Muscle layer of duodenum (tissue), 2 donors: ENCODE results near the gene TNIK.

Experiments
- H3K27ac ChIP-seq: one replicate; pipeline ENCODE4 v1.7.0; 2013; ENCODE audit warnings: mild to moderate bottlenecking, low read length
- H3K27me3 ChIP-seq: one replicate; pipeline ENCODE4 v1.7.0; 2013; ENCODE audit warnings: low read depth, mild to moderate bottlenecking, control low read depth, low read length
- H3K36me3 ChIP-seq, 2 donors: one replicate each; pipeline ENCODE4 v1.7.0; 2013; ENCODE audit warnings: low read length in 2 of 2, control low read depth in 1 of 2, mild to moderate bottlenecking in 1 of 2; ENCODE audit not compliant: insufficient read depth in 2 of 2, control insufficient read depth in 1 of 2
- H3K4me1 ChIP-seq, 2 donors: one replicate each; pipeline ENCODE4 v1.7.0; 2013; ENCODE audit warnings: low read length in 2 of 2, mild to moderate bottlenecking in 2 of 2, control low read depth in 1 of 2, moderate library complexity in 1 of 2; ENCODE audit not compliant: insufficient read depth in 2 of 2, control insufficient read depth in 1 of 2
- H3K4me3 ChIP-seq, 2 donors: one replicate each; pipeline ENCODE4 v1.7.0; 2013; ENCODE audit warnings: low read length in 2 of 2, low read depth in 1 of 2, mild to moderate bottlenecking in 1 of 2
- H3K9me3 ChIP-seq, 2 donors: one replicate each; pipeline ENCODE4 v1.7.0; 2013; ENCODE audit warnings: low read length in 2 of 2, control low read depth in 1 of 2, mild to moderate bottlenecking in 1 of 2; ENCODE audit not compliant: control insufficient read depth in 1 of 2
- donor health status: healthy.

TNIK gene

DNA sequence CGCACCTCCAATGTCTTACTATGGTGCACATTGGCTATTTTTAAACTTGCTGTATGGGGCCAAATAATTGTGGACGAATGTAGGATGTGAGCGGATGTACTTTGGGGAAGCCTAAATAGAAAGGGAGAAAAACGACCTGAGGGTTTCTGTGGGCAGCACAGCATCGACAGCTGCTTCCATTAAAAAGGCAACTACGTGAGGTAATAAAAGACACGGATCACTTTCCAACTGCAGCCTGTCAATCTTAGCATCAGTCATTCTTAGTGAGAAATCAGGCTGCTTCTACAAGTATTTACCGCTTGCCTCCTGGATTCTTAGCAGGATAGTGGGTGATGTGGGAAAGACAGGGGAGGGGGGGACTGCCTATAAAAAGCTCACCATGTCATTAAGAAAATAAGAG is 247.0 kb downstream of the TNIK start:
- Histone ChIP-seq H3K4me1 (no peaks in the 10 kb centered on the region), H3K36me3 (no peaks in the 10 kb centered on the region), H3K9me3 (no peaks in the 10 kb centered on the region)

DNA sequence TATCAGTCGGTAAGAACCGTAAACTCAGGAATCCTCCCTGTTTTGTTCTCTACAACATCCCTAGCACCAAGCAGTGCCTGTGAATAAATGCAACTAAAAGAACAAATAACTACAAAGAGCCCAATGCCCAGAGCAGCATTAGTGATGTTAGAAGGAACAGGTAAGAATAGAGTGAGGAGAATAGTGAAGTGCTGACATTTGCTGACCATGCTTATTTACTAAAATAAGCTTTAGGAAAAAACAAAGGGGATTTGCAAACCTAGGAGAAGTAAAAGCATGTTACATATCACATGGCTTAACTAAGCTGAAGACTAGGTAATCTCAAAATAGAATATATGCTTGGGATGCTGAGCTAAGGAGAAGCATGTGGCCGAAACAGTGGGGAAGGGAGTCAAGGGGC is 247.6 kb downstream of the TNIK start:
- Histone ChIP-seq H3K4me3 (no peak overlapping the region), H3K27me3 (no peaks in the 10 kb centered on the region), H3K4me1 (no peaks in the 10 kb centered on the region), H3K27ac (no peak overlapping the region), H3K9me3 (no peaks in the 10 kb centered on the region), H3K36me3 (no peaks in the 10 kb centered on the region)

More for the DNA sequence above, 247.0 kb downstream of the TNIK start:
- H3K4me3 ChIP-seq = no peak overlapping the region
- no peak overlapping the region for H3K27ac ChIP-seq
- H3K27me3 ChIP-seq = no peaks in the 10 kb centered on the region

DNA sequence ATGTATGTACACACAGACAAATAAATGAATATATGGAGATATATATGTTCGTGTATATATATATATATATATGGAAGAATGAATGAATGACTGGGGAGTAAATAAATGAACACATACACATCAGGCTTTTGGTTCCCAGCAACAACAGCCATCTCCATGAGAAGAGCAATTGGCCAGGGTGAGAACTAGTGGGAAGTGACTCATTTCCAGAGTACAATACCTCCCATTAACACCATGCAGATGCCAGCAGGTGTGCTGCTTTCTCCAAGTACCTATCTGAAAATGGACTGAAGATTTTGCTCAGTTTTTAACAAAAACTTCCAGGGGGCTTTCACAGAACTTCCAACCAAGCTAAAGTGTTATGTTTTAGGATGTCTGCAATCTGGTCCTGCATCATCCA is 253.9 kb downstream of the TNIK start:
- H3K9me3 ChIP-seq = no peaks in the 10 kb centered on the region
- no peak overlapping the region for H3K4me3 ChIP-seq
- no peaks in the 10 kb centered on the region for H3K4me1 ChIP-seq
- no peak overlapping the region for H3K27ac ChIP-seq
- no peaks in the 10 kb centered on the region for H3K27me3 ChIP-seq
- H3K36me3 ChIP-seq = no peaks in the 10 kb centered on the region

DNA sequence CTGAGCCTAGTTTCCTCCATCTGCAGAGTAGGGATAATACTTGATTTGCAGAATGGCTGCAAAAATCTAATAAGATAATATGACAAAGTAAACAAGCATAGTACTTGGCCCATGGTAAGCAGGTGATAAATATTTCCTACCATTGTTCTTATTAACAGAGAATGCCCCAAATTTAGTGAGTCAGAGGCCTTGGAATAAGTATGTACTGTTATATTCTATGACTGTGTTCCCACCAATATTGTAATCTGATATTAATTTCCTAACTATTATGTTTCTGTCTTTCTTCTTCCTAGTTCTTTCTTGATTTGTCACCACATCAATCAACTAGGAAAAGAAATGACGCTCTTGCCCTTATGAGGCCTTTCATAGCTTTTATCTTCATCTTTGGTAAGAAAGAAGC is 255.3 kb downstream of the TNIK start:
- Histone ChIP-seq H3K36me3 (no peaks in the 10 kb centered on the region), H3K27me3 (no peaks in the 10 kb centered on the region), H3K4me3 (no peak overlapping the region), H3K27ac (no peak overlapping the region), H3K9me3 (no peaks in the 10 kb centered on the region), H3K4me1 (no peaks in the 10 kb centered on the region)

DNA sequence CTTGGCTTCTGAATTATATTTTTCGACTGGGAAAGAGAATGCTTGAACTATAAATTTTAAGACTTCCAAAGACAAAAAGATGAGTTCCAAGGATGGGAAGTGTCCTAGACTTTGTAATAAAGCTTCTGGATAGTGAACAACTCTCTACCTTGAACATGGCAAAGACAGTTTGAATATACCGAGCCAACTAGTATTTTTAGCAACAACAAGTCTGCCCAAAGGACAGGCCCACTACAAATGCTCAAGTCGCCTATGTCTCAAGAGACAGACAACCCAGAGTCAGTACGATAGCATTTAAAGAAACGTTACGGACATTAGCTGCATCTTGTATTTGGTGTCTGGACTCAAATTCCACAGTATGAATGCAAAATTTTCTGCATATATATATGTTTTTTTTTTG is 258.4 kb downstream of the TNIK start:
- Histone ChIP-seq H3K4me1 (no peaks in the 10 kb centered on the region), H3K36me3 (no peaks in the 10 kb centered on the region), H3K27ac (no peak overlapping the region), H3K4me3 (no peak overlapping the region), H3K9me3 (no peaks in the 10 kb centered on the region), H3K27me3 (no peaks in the 10 kb centered on the region)

DNA sequence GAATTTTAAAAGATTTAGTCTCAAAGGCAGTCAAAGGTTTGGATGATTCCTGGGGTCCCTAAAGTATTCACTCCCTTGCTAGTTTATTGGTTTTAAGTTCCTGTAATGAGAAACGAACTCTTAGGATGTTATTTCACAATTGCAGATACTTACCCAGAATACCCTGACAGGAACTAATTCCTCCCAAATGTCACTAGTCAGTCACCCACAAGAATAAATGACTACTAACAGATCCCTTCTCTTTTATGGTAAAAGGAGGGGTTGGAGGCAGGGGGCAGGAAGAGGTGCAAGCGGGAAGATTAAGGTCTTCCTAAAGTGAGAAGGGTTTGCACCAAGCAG is 259.5 kb downstream of the TNIK start:
- Histone ChIP-seq H3K4me3 (no peak overlapping the region), H3K27ac (no peak overlapping the region), H3K4me1 (no peaks in the 10 kb centered on the region), H3K36me3 (no peaks in the 10 kb centered on the region), H3K27me3 (no peaks in the 10 kb centered on the region), H3K9me3 (no peaks in the 10 kb centered on the region)

DNA sequence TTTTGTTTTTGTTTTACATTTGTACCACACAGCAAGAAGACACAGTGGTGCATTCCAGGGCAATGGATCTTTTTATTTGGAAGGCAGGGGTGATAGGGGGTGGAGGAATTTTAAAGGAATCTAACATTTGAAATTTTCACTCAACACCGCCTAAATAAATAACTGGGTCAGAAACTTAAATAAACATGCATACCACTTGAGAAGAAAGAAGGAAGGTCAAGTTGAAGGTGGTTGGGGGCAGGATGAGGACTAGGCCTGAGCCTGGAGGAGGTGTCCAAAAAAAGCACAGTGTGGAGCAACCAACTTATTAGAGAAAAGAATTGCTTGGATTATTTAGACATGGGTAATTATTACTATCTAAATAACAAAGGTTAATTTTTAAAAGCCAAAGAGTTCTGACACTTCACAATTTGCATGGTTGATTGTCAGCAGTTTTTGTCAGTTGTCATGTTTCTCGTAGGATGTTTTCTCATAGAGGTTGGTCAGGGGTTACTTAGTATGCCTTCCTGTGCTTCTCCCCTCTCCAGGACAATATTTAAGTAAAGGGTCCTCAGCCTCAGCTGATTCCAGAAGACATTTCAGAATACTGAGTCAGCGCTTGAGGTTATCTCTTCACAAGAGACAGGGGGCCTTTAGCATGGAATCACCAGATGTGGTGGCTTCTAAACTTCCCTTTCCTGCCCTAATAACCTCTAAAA is 260.0 kb downstream of the TNIK start:
- Histone ChIP-seq H3K4me3 (no peak overlapping the region), H3K27ac (no peak overlapping the region), H3K4me1 (no peaks in the 10 kb centered on the region), H3K9me3 (no peaks in the 10 kb centered on the region), H3K36me3 (no peaks in the 10 kb centered on the region), H3K27me3 (no peaks in the 10 kb centered on the region)

DNA sequence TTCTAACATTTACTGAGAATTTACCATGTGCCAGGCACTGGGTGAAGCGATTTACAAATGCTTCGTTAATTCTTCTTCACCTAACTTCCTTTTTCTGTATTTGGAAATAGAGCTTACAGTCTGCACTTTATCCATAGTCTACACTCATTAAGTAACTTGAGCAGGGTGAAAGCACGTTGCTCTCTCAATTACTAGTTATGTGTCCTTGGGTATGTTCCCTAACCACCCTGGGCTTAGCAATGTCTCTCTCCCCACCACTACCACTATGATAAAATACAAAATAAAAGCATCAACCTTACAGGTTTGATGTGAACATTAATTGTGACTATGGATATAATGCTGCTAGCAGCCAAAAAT is 260.8 kb downstream of the TNIK start:
- H3K36me3 ChIP-seq = no peaks in the 10 kb centered on the region
- H3K4me1 ChIP-seq = no peaks in the 10 kb centered on the region
- no peaks in the 10 kb centered on the region for H3K9me3 ChIP-seq
- H3K4me3 ChIP-seq = no peak overlapping the region
- no peak overlapping the region for H3K27ac ChIP-seq
- H3K27me3 ChIP-seq = no peaks in the 10 kb centered on the region

DNA sequence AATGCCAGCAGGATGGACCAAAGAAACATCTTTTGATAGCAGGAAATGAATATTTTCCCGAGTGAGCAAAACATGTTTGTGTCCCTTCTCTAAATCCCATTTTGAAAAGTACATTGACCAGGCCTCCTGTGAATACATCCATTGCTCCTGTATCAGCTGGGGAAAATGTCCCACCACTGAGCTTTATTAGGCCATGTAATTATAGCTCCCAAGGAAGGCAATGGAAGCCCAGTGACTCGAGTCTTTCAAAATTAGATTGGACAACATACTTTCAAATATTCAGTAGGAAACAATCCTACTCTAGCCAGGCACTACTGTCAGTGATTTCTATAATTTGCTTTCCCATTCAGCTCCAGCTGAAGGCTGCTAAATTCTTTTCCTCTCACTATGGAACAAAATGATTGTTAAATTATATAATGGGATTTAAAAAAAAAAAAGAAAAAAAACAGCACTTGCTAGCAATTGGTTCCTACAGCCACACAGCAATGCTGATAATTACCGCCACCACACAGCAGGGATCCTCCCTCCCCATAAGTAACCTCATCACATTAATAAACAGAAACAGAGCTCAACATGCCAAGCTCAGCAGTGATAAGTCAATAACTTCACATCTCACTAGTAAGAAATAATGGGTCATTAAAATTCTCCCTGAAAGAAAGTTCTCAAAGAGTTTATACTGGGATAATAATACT is 261.3 kb downstream of the TNIK start:
- no peaks in the 10 kb centered on the region for H3K36me3 ChIP-seq
- H3K27ac ChIP-seq = no peak overlapping the region
- H3K4me1 ChIP-seq = no peaks in the 10 kb centered on the region
- H3K4me3 ChIP-seq = no peak overlapping the region
- no peaks in the 10 kb centered on the region for H3K27me3 ChIP-seq
- H3K9me3 ChIP-seq = no peaks in the 10 kb centered on the region

DNA sequence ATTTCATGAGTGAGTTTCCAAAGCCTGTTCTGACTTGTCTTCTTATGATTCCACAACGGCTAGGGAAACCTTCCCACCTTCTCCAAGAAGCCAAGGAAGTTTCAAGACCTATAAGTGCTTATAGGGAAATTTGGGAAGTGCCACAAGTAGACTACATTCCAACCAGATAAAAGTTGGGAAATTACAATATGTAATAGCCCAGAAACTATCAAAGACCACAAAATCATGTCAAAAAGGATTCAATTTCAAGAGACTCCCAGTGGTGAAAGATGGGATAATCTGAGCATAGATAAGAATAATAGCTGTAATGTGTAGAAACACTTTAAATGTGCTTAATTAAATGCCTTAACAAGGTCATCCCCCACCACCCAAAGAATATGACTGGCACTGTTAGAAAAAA is 264.5 kb downstream of the TNIK start:
- H3K4me1 ChIP-seq = no peaks in the 10 kb centered on the region
- no peaks in the 10 kb centered on the region for H3K27me3 ChIP-seq
- H3K4me3 ChIP-seq = no peak overlapping the region
- no peaks in the 10 kb centered on the region for H3K36me3 ChIP-seq
- no peak overlapping the region for H3K27ac ChIP-seq
- H3K9me3 ChIP-seq = no peaks in the 10 kb centered on the region

DNA sequence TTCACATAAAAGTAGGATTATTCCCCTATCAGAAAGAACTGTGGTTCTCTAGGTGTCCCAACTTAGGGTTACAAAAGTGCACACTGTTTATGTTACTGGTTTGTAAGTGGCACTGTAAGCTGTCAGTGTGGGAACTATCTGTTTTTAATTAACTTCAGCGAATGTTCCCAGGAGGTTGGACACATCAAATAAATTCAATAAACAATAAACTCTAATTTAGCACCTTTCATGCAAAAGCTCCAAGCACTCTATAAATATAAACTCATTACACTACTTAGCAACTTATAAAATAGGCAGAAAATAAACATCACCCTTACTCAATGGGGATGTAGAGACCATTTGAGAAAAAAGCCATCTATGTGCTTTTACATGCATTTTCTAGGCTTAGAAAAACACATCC is 265.2 kb downstream of the TNIK start:
- Histone ChIP-seq H3K27ac (no peak overlapping the region), H3K4me3 (no peak overlapping the region), H3K36me3 (no peaks in the 10 kb centered on the region)

DNA sequence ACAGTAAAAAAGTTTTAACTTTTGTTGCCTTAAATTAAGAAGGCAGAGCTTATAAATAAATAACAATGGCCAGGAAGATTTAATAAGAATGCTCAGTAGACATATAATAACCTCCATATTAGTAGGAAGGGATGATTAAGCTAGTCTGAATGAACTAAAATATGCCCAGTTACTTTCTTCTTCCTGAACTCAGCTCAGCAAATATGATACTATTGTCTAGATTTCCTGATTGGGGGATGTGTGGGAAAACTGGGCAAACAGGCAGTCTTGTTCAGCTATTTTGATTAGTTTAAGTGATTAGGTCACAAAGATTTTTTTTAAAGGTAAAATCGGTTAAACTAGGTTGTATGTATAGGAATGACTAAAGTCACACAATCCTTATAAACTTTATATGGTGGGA is 266.5 kb downstream of the TNIK start:
- H3K27me3 ChIP-seq = no peaks in the 10 kb centered on the region
- no peaks in the 10 kb centered on the region for H3K4me1 ChIP-seq
- no peak overlapping the region for H3K27ac ChIP-seq
- no peak overlapping the region for H3K4me3 ChIP-seq
- H3K36me3 ChIP-seq = no peaks in the 10 kb centered on the region
- no peaks in the 10 kb centered on the region for H3K9me3 ChIP-seq

More for the DNA sequence above, 265.2 kb downstream of the TNIK start:
- Histone ChIP-seq H3K4me1 (no peaks in the 10 kb centered on the region), H3K9me3 (no peaks in the 10 kb centered on the region), H3K27me3 (no peaks in the 10 kb centered on the region)
